ENCODE measurements around the gene GAB3. TPM values are rescaled to one million over a fixed set of nuclear protein-coding genes. Genes with fewer than 3 reads are reported as not detected.

The GAB3 gene
- polyA plus RNA-seq, 1 of the 3 experiments (the other 2 are of a cell fraction): 4.5 TPM

DNA sequence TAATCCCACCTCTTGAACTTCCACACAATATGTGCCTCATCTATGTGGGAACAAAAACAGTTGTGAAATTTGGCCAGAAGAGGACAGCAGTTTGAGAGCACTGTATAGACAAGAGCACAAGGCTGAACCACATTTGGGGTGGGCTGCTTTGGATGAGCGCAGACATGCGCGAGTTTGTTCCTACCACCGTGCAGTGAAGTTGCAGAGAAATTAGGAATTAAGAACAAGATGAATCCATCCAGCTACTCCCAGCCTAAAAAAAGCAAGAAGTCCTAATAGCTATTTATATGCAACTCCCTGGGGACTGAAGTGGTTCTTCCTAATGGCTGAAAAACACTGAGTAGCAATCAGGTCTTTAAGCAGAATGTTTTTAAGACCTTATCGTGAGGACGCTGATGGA is 1.0 kb downstream of the GAB3 start:
- Histone ChIP-seq H3K36me3 (replicated peaks in 1 of 2; ENCODE audit: control insufficient read depth in 1 of 2, insufficient read depth in 2 of 2, low read length in 1 of 2) (no peaks in the 10 kb centered on the region), H3K9me3 (no peaks in the 10 kb centered on the region), H2AFZ (ENCODE audit: low read depth) (peak overlapping the region; percentile 71; the same call in 1 of the 2 replicates), H3F3A (replicated peaks; ENCODE audit: insufficient read depth) (no peaks in the 10 kb centered on the region), H3K9me2 (no peaks in the 10 kb centered on the region), H3K4me3 (ENCODE audit: low read depth in 2 of 2, low read length in 1 of 2) (peak overlapping the region; percentile 48 to 56; a peak in 1 of 4 replicates), H3K4me2 (no peak overlapping the region), H3K9ac (no peak overlapping the region), H3K4me1 (ENCODE audit: control insufficient read depth in 1 of 2, insufficient read depth in 2 of 2, low read depth in 1 of 2, low read length in 1 of 2) (peaks cover 0 to 2% of the 10 kb centered on the region in 2 experiments; a peak in 1 of 4 replicates), H3K27me3 (ENCODE audit: insufficient read depth) (peaks cover 13% of the 10 kb centered on the region; the same call in 1 of the 2 replicates), H3K79me2 (ENCODE audit: insufficient read depth) (no peaks in the 10 kb centered on the region), H3K27ac (ENCODE audit: low read depth in 2 of 2, low read length in 1 of 2) (no peak overlapping the region), H4K20me1 (ENCODE audit: insufficient read depth) (no peaks in the 10 kb centered on the region)
- CTCF ChIA-PET: interaction anchor here (1.1 to 2.4 kb wide), 7 partner anchors 18 to 387 kb away, joined by 3 to 14 read pairs (median 6); no protein-coding TSS in a partner anchor
- TF ChIP-seq MEF2A (IDR thresholded peaks at IDR 0.05; ENCODE audit: borderline replicate concordance, low read depth) (no peak), CTCF (IDR thresholded peaks at IDR 0.05) (0 out of 2 replicates have a peak, but pooled peaks have one; percentile 7), ZBTB33 (IDR thresholded peaks at IDR 0.05; ENCODE audit: borderline replicate concordance, low read depth) (no peak), TAF1 (IDR thresholded peaks at IDR 0.05; ENCODE audit: borderline replicate concordance, low read depth, low read length) (no peak), RAD21 (IDR thresholded peaks at IDR 0.05; ENCODE audit: low read length) (no peak), IRF3 (IDR thresholded peaks at IDR 0.05; ENCODE audit: low read depth, low read length) (no peak), CHD2 (IDR thresholded peaks at IDR 0.05; ENCODE audit: low read length, partially characterized antibody) (no peak), NFIC (IDR thresholded peaks at IDR 0.05; ENCODE audit: borderline replicate concordance) (no peak)
- TF ChIP-seq, protein P1, sequence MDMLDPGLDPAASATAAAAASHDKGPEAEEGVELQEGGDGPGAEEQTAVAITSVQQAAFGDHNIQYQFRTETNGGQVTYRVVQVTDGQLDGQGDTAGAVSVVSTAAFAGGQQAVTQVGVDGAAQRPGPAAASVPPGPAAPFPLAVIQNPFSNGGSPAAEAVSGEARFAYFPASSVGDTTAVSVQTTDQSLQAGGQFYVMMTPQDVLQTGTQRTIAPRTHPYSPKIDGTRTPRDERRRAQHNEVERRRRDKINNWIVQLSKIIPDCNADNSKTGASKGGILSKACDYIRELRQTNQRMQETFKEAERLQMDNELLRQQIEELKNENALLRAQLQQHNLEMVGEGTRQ (IDR thresholded peaks at IDR 0.05; ENCODE audit: borderline replicate concordance, low read depth, low read length): no peak
- POLR2A ChIA-PET: interaction anchor here (0.9 kb wide), 1 partner anchor 13 kb away, joined by 4 read pairs; the partner anchor contains the start of gene DKC1
- WGBS (ENCODE audit: low lambda C conversion rate): 22% methylated on average over 6 of the region's 6 CpGs
- no peak for DNase-seq

Measured in SK-N-SH (cell line).